Common myeloid progenitor, CD34-positive (primary cell): ENCODE results near the gene FES.
"Not testable (repeated sequence)": the region's sequence is repeated elsewhere in the genome, so short reads cannot be mapped to it uniquely, and the experiment has no call there.

Experiments used
- CTCF ChIA-PET: fragments of 350-600 bp; sonication (Branson Sonifier 250); formaldehyde crosslinking; loops from one replicate; lab custom pipeline; 2021; ENCODE audit warnings: antibody characterized with exemption; lab: Charles Lee
- POLR2A ChIA-PET: fragments of 350-600 bp; sonication (Branson Sonifier 250); formaldehyde crosslinking; loops from one replicate; lab custom pipeline; 2021; ENCODE audit warnings: antibody characterized with exemption; lab: Charles Lee
- DNase-seq, 3 donors: peaks; one replicate each; pipeline versions ENCODE4 v3.0.0 to v3.0.0-alpha.2; 2013
- H3K27ac ChIP-seq, 2 experiments: 1 replicate in 1 of 2; 2 replicates in 1 of 2; pipeline ENCODE4 v1.7.0; 2013; ENCODE audit warnings: inconsistent platforms in 2 of 2, low read length in 2 of 2, mild to moderate bottlenecking in 2 of 2, low read depth in 1 of 2, moderate library complexity in 1 of 2; ENCODE audit not compliant: severe bottlenecking in 2 of 2, insufficient read depth in 1 of 2, poor library complexity in 1 of 2
- H3K27me3 ChIP-seq, 5 experiments: replicated peaks in 2 of 5; 1 replicate in 3 of 5; 2 replicates in 2 of 5; pipeline versions ENCODE4 v1.6.1 to v1.7.0; 2013; ENCODE audit warnings: low read length in 4 of 5, mild to moderate bottlenecking in 2 of 5, moderate library complexity in 2 of 5, inconsistent platforms in 1 of 5; ENCODE audit not compliant: insufficient read depth in 5 of 5, control insufficient read depth in 4 of 5
- H3K36me3 ChIP-seq, 4 experiments: 1 replicate in 2 of 4; 2 replicates in 2 of 4; pipeline versions ENCODE4 v1.6.1 to v1.7.0; 2013; ENCODE audit warnings: low read length in 3 of 4, control low read depth in 1 of 4, mild to moderate bottlenecking in 1 of 4; ENCODE audit not compliant: control insufficient read depth in 4 of 4, insufficient read depth in 4 of 4
- H3K4me1 ChIP-seq, 4 experiments: 1 replicate in 3 of 4; 2 replicates in 1 of 4; pipeline versions ENCODE4 v1.6.1 to v1.7.1; 2013; ENCODE audit warnings: low read length in 3 of 4, mild to moderate bottlenecking in 3 of 4, control low read depth in 1 of 4, inconsistent platforms in 1 of 4, moderate library complexity in 1 of 4; ENCODE audit not compliant: control insufficient read depth in 4 of 4, insufficient read depth in 4 of 4; ENCODE audit errors: control extremely low read depth in 1 of 4
- H3K4me3 ChIP-seq, 7 experiments: 1 replicate in 4 of 7; 2 replicates in 3 of 7; pipeline versions ENCODE4 v1.5.1 to v1.7.0; 2013; ENCODE audit warnings: mild to moderate bottlenecking in 7 of 7, low read length in 6 of 7, moderate library complexity in 6 of 7, inconsistent platforms in 2 of 7, low read depth in 2 of 7, control low read depth in 1 of 7; ENCODE audit not compliant: insufficient read depth in 4 of 7, control insufficient read depth in 1 of 7; ENCODE audit errors: extremely low read depth in 1 of 7
- H3K9me3 ChIP-seq, 5 experiments: 1 replicate in 4 of 5; 2 replicates in 1 of 5; pipeline versions ENCODE4 v1.6.1 to v1.7.1; 2013; ENCODE audit warnings: low read length in 4 of 5, mild to moderate bottlenecking in 2 of 5, inconsistent platforms in 1 of 5, low read depth in 1 of 5, moderate library complexity in 1 of 5; ENCODE audit not compliant: control insufficient read depth in 4 of 5, insufficient read depth in 2 of 5; ENCODE audit errors: control extremely low read depth in 1 of 5
- WGBS: methylation state at CpG from one replicate; pipeline ENCODE4 v1.1.5; 2013; ENCODE audit not compliant: insufficient coverage; 5-methylcytosine and 5-hydroxymethylcytosine counted together

FES gene

GRCh38 chr15:90916461-90916860 lies 32.2 kb downstream of the FES start:
- ChIA-PET POLR2A (interaction anchor here (1.1 to 1.5 kb wide), 3 partner anchors 10 to 15 kb away, joined by 4 to 5 read pairs (median 5); partner anchors contain the start of gene MAN2A2), CTCF (interaction anchor here (1.3 to 11.0 kb wide), 3 partner anchors 15 to 19 kb away, joined by 4 to 96 read pairs (median 46); partner anchors contain the start of genes HDDC3, MAN2A2 and UNC45A)
- 41% methylated on average over 11 of the region's 11 CpGs for WGBS
- Histone ChIP-seq H3K36me3 (peaks cover 23 to 93% (median 72%) of the 10 kb centered on the region in 4 experiments), H3K27ac (peak overlapping the region; percentile 80 to 85), H3K9me3 (no peaks in the 10 kb centered on the region), H3K4me1 (peaks cover 11 to 40% (median 33%) of the 10 kb centered on the region in 4 experiments), H3K27me3 (no peaks in the 10 kb centered on the region), H3K4me3 (peak overlapping the region in 6 of 7 experiments; percentile 20 to 68 (median 56))
- DNase-seq = no peak

- ChIA-PET CTCF (interaction anchor here (1.4 to 11.0 kb wide), 4 partner anchors 12 to 17 kb away, joined by 5 to 96 read pairs (median 12); partner anchors contain the start of genes HDDC3 and MAN2A2), POLR2A (interaction anchor here (0.7 kb wide), 1 partner anchor 12 kb away, joined by 3 read pairs; no protein-coding TSS in a partner anchor)
- Histone ChIP-seq H3K36me3 (peaks cover 19 to 85% (median 67%) of the 10 kb centered on the region in 4 experiments), H3K4me3 (no peak overlapping the region), H3K27ac (no peak overlapping the region), H3K27me3 (no peaks in the 10 kb centered on the region), H3K4me1 (peaks cover 11 to 40% (median 33%) of the 10 kb centered on the region in 4 experiments), H3K9me3 (no peaks in the 10 kb centered on the region)
- 95% methylated on average over 12 of the region's 12 CpGs for WGBS
- DNase-seq = no peak
Measured at GRCh38 chr15:90917569-90917968, 33.3 kb downstream of the FES start.

- no peak overlapping the region for H3K4me3 ChIP-seq
- CTCF ChIA-PET = interaction anchor here (1.3 to 11.0 kb wide), 5 partner anchors 12 to 268 kb away, joined by 4 to 96 read pairs (median 6); partner anchors contain the start of genes HDDC3 and MAN2A2
- H3K4me1 ChIP-seq = peaks cover 11 to 40% (median 33%) of the 10 kb centered on the region in 4 experiments
- H3K9me3 ChIP-seq = no peaks in the 10 kb centered on the region
- DNase-seq = no peak
- H3K27ac ChIP-seq = peak overlapping the region; percentile 9 to 30
- H3K27me3 ChIP-seq = no peaks in the 10 kb centered on the region
- 97% methylated on average over 22 of the region's 23 CpGs for WGBS
- peaks cover 16 to 78% (median 61%) of the 10 kb centered on the region in 4 experiments for H3K36me3 ChIP-seq
- POLR2A ChIA-PET = interaction anchor here (0.7 kb wide), 1 partner anchor 11 kb away, joined by 3 read pairs; no protein-coding TSS in a partner anchor
Measured at GRCh38 chr15:90918034-90918788, 33.9 kb downstream of the FES start.

GRCh38 chr15:90918835-90919234 lies 34.5 kb downstream of the FES start:
- no peaks in the 10 kb centered on the region for H3K27me3 ChIP-seq
- POLR2A ChIA-PET = no interaction called here
- peaks cover 11 to 37% (median 32%) of the 10 kb centered on the region in 4 experiments for H3K4me1 ChIP-seq
- no peak for DNase-seq
- no peak overlapping the region for H3K4me3 ChIP-seq
- no peaks in the 10 kb centered on the region for H3K9me3 ChIP-seq
- 90% methylated on average over 6 of the region's 6 CpGs for WGBS
- CTCF ChIA-PET = interaction anchor here (1.3 to 11.0 kb wide), 5 partner anchors 11 to 268 kb away, joined by 4 to 96 read pairs (median 6); partner anchors contain the start of genes HDDC3 and MAN2A2
- no peak overlapping the region for H3K27ac ChIP-seq
- H3K36me3 ChIP-seq = peaks cover 16 to 76% (median 54%) of the 10 kb centered on the region in 4 experiments

GRCh38 chr15:90921887-90922286 lies 37.6 kb downstream of the FES start:
- H3K4me3 ChIP-seq = no peak overlapping the region
- no peak overlapping the region for H3K27ac ChIP-seq
- H3K9me3 ChIP-seq = no peaks in the 10 kb centered on the region
- no CpG with 5 or more reads among the region's 4 CpGs for WGBS
- H3K36me3 ChIP-seq = peaks cover 16 to 51% (median 46%) of the 10 kb centered on the region in 4 experiments
- CTCF ChIA-PET = interaction anchor here (1.8 to 6.3 kb wide), 3 partner anchors 8 to 17 kb away, joined by 5 to 46 read pairs (median 8); partner anchors contain the start of genes HDDC3 and UNC45A
- no peaks in the 10 kb centered on the region for H3K27me3 ChIP-seq
- POLR2A ChIA-PET = interaction anchor here (0.6 kb wide), 1 partner anchor 92 kb away, joined by 4 read pairs; no protein-coding TSS in a partner anchor
- peaks cover 2 to 11% (median 3%) of the 10 kb centered on the region in 4 experiments for H3K4me1 ChIP-seq
- no peak for DNase-seq

- H3K4me3 ChIP-seq, H3K9me3 ChIP-seq, H3K4me1 ChIP-seq, H3K27me3 ChIP-seq, H3K27ac ChIP-seq: not testable (repeated sequence)
- H3K36me3 ChIP-seq = peaks cover 16 to 41% (median 39%) of the 10 kb centered on the region in 4 experiments
- 98% methylated on average over 6 of the region's 7 CpGs for WGBS
- POLR2A ChIA-PET = interaction anchor here (0.6 kb wide), 2 partner anchors 20 to 93 kb away, joined by 3 to 4 read pairs; no protein-coding TSS in a partner anchor
- CTCF ChIA-PET = interaction anchor here (1.1 to 6.3 kb wide), 4 partner anchors 10 to 35 kb away, joined by 3 to 46 read pairs (median 5); partner anchors contain the start of genes HDDC3, MAN2A2 and UNC45A
- peak in 1 of 3 donors; percentile 17 for DNase-seq
Measured at GRCh38 chr15:90922712-90923322, 38.5 kb downstream of the FES start.
